GM12878 (cell line): ENCODE results near the gene UHRF1. TPM values are rescaled to one million over a fixed set of nuclear protein-coding genes. Genes with fewer than 3 reads are reported as not detected.
A peak's percentile ranks its signal among the peaks of the same experiment; 100 is the strongest.

Source experiments
- ATAC-seq: fragments of 200-7000 bp; cut with Tn5 transposase; 3 replicates; pipeline ENCODE4 v1.9.1; 2020; ENCODE audit warnings: mild to moderate bottlenecking, moderate library complexity
- BruUV-seq: library from RNA; stranded (reverse); fragments of 400-500 nt; replicated peaks from 2 replicates; lab custom pipeline; 2021; lab: Mats Ljungman, UMichigan
- CTCF ChIA-PET: fragments of 300-600 bp; sonication (Branson Sonifier 250); formaldehyde crosslinking; extraction: SDS; loops from one replicate; lab custom pipeline; 2021; ENCODE audit warnings: inconsistent platforms; lab: Yijun Ruan, JAX
- POLR2A ChIA-PET: fragments of 350-600 bp; formaldehyde crosslinking; extraction: SDS; loops from one replicate; lab custom pipeline; 2021; ENCODE audit warnings: inconsistent platforms; lab: Charles Lee
- RAD21 ChIA-PET: fragments of 300-600 bp; sonication (Branson Sonifier 250); formaldehyde crosslinking; loops from one replicate; lab custom pipeline; 2023; ENCODE audit warnings: antibody characterized with exemption; ENCODE audit not compliant: unreplicated experiment; lab: Charles Lee
- SMC1A ChIA-PET: fragments of 300-600 bp; sonication (Branson Sonifier 250); formaldehyde crosslinking; loops from one replicate; lab custom pipeline; 2023; ENCODE audit not compliant: unreplicated experiment, uncharacterized antibody; lab: Charles Lee
- DNase-seq: peaks from one replicate; pipeline ENCODE4 v3.0.0-alpha.2; 2011; ENCODE audit warnings: low read depth, low spot score
- FAIRE-seq: peaks from 3 replicates; lab custom pipeline; 2011; peaks lifted over from hg19 to GRCh38; lab: Jason Lieb, UNC
- H2AFZ ChIP-seq: 2 replicates; pipeline ENCODE4 v1.6.0; 2011; ENCODE audit warnings: low read depth, low read length, control low read depth; ENCODE audit not compliant: control insufficient read depth
- H3K27ac ChIP-seq: 2 replicates; pipeline ENCODE4 v1.5.1; 2011; ENCODE audit warnings: control low read depth; ENCODE audit not compliant: control insufficient read depth, insufficient read depth
- H3K27me3 ChIP-seq, 2 experiments: replicated peaks in 1 of 2; 2 replicates each; pipeline versions ENCODE4 v1.6.0 to v1.6.1; 2011; ENCODE audit warnings: low read length in 1 of 2; ENCODE audit not compliant: control insufficient read depth in 2 of 2, insufficient read depth in 2 of 2
- H3K36me3 ChIP-seq, 2 experiments: 2 replicates each; pipeline ENCODE4 v1.5.1; 2011; ENCODE audit warnings: low read length in 1 of 2; ENCODE audit not compliant: control insufficient read depth in 2 of 2, insufficient read depth in 2 of 2
- H3K4me1 ChIP-seq: 2 replicates; pipeline ENCODE4 v1.6.1; 2011; ENCODE audit warnings: mild to moderate bottlenecking, low read length, moderate library complexity, mixed read lengths; ENCODE audit not compliant: control insufficient read depth, insufficient read depth
- H3K4me2 ChIP-seq: 2 replicates; pipeline ENCODE4 v1.6.0; 2011; ENCODE audit warnings: control low read depth; ENCODE audit not compliant: control insufficient read depth, insufficient read depth
- H3K4me3 ChIP-seq: fragments of 200-600 bp; sonication (generic); 2 replicates; pipeline ENCODE4 v1.5.1; 2016
- H3K79me2 ChIP-seq: 2 replicates; pipeline ENCODE4 v1.6.0; 2011; ENCODE audit warnings: low read length; ENCODE audit not compliant: control insufficient read depth, insufficient read depth
- H3K9ac ChIP-seq: 2 replicates; pipeline ENCODE4 v1.8.0; 2011; ENCODE audit warnings: low read length, control low read depth, mixed read lengths; ENCODE audit not compliant: control insufficient read depth, insufficient read depth
- H3K9me3 ChIP-seq: replicated peaks from 3 replicates; pipeline ENCODE4 v1.5.1; 2011; ENCODE audit warnings: mild to moderate bottlenecking, low read length; ENCODE audit not compliant: control insufficient read depth, insufficient read depth
- H4K20me1 ChIP-seq: 2 replicates; pipeline ENCODE4 v1.6.0; 2011; ENCODE audit not compliant: control insufficient read depth, insufficient read depth
- BACH1 ChIP-seq: fragments of 450-650 bp; IDR thresholded peaks from 2 replicates; pipeline ENCODE4 v1.6.1; 2017; ENCODE audit warnings: mild to moderate bottlenecking, borderline replicate concordance
- BMI1 ChIP-seq: fragments of 450-650 bp; IDR thresholded peaks from 2 replicates; pipeline ENCODE4 v1.6.1; 2016; ENCODE audit warnings: mild to moderate bottlenecking, moderate library complexity, borderline replicate concordance
- CHD4 ChIP-seq: fragments of 200-600 bp; sonication (generic); IDR thresholded peaks from 2 replicates; pipeline ENCODE4 v1.6.1; 2016; ENCODE audit warnings: mild to moderate bottlenecking
- ETV6 ChIP-seq, 2 experiments: fragments of 450-650 bp in 1 of 2; IDR thresholded peaks in 1 of 2; conservative IDR thresholded peaks in 1 of 2; 2 replicates each; pipeline ENCODE4 v1.6.1; 2014; ENCODE audit warnings: antibody characterized with exemption in 1 of 2, borderline replicate concordance in 1 of 2, low read depth in 1 of 2, mild to moderate bottlenecking in 1 of 2, moderate library complexity in 1 of 2
- IKZF1 ChIP-seq: fragments of 450-650 bp; conservative IDR thresholded peaks from 2 replicates; pipeline ENCODE4 v1.6.1; 2017; ENCODE audit warnings: antibody characterized with exemption, mild to moderate bottlenecking
- IRF3 ChIP-seq: fragments of 450-650 bp; IDR thresholded peaks from 2 replicates; pipeline ENCODE4 v1.6.1; 2014; ENCODE audit warnings: mild to moderate bottlenecking
- IRF4 ChIP-seq: IDR thresholded peaks from 2 replicates; pipeline ENCODE4 v1.6.1; 2011; ENCODE audit warnings: low read depth, low read length
- KAT2A ChIP-seq: conservative IDR thresholded peaks from 2 replicates; pipeline ENCODE4 v1.6.1; 2011; ENCODE audit warnings: low read depth, low read length; ENCODE audit not compliant: control insufficient read depth
- NFIC ChIP-seq: IDR thresholded peaks from 2 replicates; pipeline ENCODE4 v1.6.1; 2012; ENCODE audit warnings: low read depth, mild to moderate bottlenecking, inconsistent platforms, low read length, moderate library complexity
- RB1 ChIP-seq: fragments of 450-650 bp; formaldehyde crosslinking; IDR thresholded peaks from 2 replicates; pipeline ENCODE4 v1.6.1; 2017; ENCODE audit warnings: mild to moderate bottlenecking, borderline replicate concordance
- SRF ChIP-seq, 2 experiments: IDR thresholded peaks; 2 replicates each; pipeline ENCODE4 v1.6.1; 2011; ENCODE audit warnings: low read depth in 2 of 2, low read length in 2 of 2, mild to moderate bottlenecking in 1 of 2, moderate library complexity in 1 of 2
- STAT1 ChIP-seq: fragments of 450-650 bp; conservative IDR thresholded peaks from 2 replicates; pipeline ENCODE4 v1.6.1; 2014; ENCODE audit warnings: antibody characterized with exemption, mild to moderate bottlenecking
- TBL1XR1 ChIP-seq: IDR thresholded peaks from 2 replicates; pipeline ENCODE4 v1.6.1; 2012; ENCODE audit warnings: low read depth, low read length, improper control_type of control experiment
- TCF12 ChIP-seq: IDR thresholded peaks from 2 replicates; pipeline ENCODE4 v1.6.1; 2011; ENCODE audit warnings: low read depth, mild to moderate bottlenecking, low read length
- TCF3 ChIP-seq: IDR thresholded peaks from 2 replicates; pipeline ENCODE4 v1.6.1; 2012; ENCODE audit warnings: low read depth, mild to moderate bottlenecking, low read length, borderline replicate concordance; ENCODE audit not compliant: insufficient read depth
- USF1 ChIP-seq: IDR thresholded peaks from 2 replicates; pipeline ENCODE4 v1.6.1; 2011; ENCODE audit warnings: borderline replicate concordance, low read depth, mild to moderate bottlenecking, moderate library complexity, mixed read lengths, low read length; ENCODE audit not compliant: insufficient read depth; ENCODE audit errors: extremely low read length
- WGBS: methylation state at CpG from one replicate; pipeline ENCODE4 v1.1.6; 2016; ENCODE audit warnings: low lambda C conversion rate; ENCODE audit not compliant: insufficient replicate concordance, insufficient coverage; ENCODE audit errors: missing lambda C conversion rate; 5-methylcytosine and 5-hydroxymethylcytosine counted together
- in situ Hi-C: fragments of 300-500 bp; cut with MboI; formaldehyde crosslinking; loops from 9 replicates; pipeline ENCODE4 v1.14.3; 2018; ENCODE audit warnings: mixed read lengths
- intact Hi-C: fragments of 100-400 bp; cut with micrococcal nuclease; formaldehyde crosslinking; loops from one replicate; pipeline ENCODE4 v1.14.2; 2022; ENCODE audit not compliant: unreplicated experiment
- polyA plus RNA-seq, 11 experiments: library from polyadenylated mRNA; depleted of rRNA in 4 of 11; unstranded in 6 of 11; stranded (reverse) in 5 of 11; fragments of >200 nt; fragmentation: Nextera tagmentation in 4 of 11; fragmentation: Illumina TruSeq in 1 of 11; extraction: Ambion mirVana in 4 of 11; extraction: Trizol in 1 of 11; gene quantifications; 1 replicate in 1 of 11; 2 replicates in 10 of 11; pipeline versions ENCODE4 v1.2.1 to v1.2.3, GENCODE V29; 2011 to 2016; ENCODE audit warnings: inconsistent platforms in 2 of 11, missing spikeins in 2 of 11, low read depth in 1 of 11
- total RNA-seq, 4 experiments: library from RNA; depleted of rRNA in 3 of 4; stranded (reverse); fragments of >200 nt in 3 of 4; fragmentation: Illumina TruSeq in 1 of 4; extraction: Trizol in 1 of 4; gene quantifications; 2 replicates each; pipeline versions ENCODE4 v1.2.1 to v1.2.3, GENCODE V29; 2013 to 2021
- TF ChIP-seq, protein P1 (sequence below): fragments of 450-650 bp; IDR thresholded peaks from 2 replicates; pipeline ENCODE4 v1.6.1; 2017; ENCODE audit warnings: mild to moderate bottlenecking
- TF ChIP-seq, protein P2 (sequence below): IDR thresholded peaks from 2 replicates; pipeline ENCODE4 v1.6.1; 2012; ENCODE audit warnings: low read depth, low read length, improper control_type of control experiment

The UHRF1 gene
- total and polyA plus RNA-seq, 10 of the 15 experiments (the other 5 are each of a cell fraction or from before 2014, with no cell fraction given), result 13.0 to 109 (median 37.7) TPM

GRCh38 chr19:4867534-4868285, 41.6 kb upstream of the UHRF1 start, which contains the start of gene PLIN3:
TSS of gene PLIN3 (minus strand) at chr19:4867667. CDS start at chr19:4861394, 6,273 bp downstream.
- H3K4me3 ChIP-seq, result peak within 1 kb of the TSS; percentile 98
- peak within 1 kb of the TSS; percentile 80 for H2AFZ ChIP-seq
- ATAC-seq, result peak; percentile 86
- ChIA-PET CTCF (interaction anchor here (1.1 to 11.0 kb wide), 11 partner anchors 16 to 164 kb away, joined by 3 to 171 read pairs (median 4); partner anchors contain the start of gene FEM1A), POLR2A (interaction anchor here (0.6 to 3.3 kb wide), 10 partner anchors 13 to 701 kb away, joined by 3 to 19 read pairs (median 4); partner anchors contain the start of genes ARRDC5, KDM4B and TICAM1), SMC1A (interaction anchor here (0.9 to 6.7 kb wide), 8 partner anchors 13 to 95 kb away, joined by 3 to 35 read pairs (median 8); no protein-coding TSS in a partner anchor), RAD21 (interaction anchor here (0.6 to 8.5 kb wide), 9 partner anchors 23 to 1814 kb away, joined by 3 to 79 read pairs (median 3); partner anchors contain the start of genes KDM4B and TICAM1)
- H4K20me1 ChIP-seq, result no peaks in the 10 kb centered on the region
- H3K4me1 ChIP-seq, result peaks cover 15% of the 10 kb centered on the region
- no peaks in the 10 kb centered on the region for H3K9me3 ChIP-seq
- H3K36me3 ChIP-seq, result no peaks in the 10 kb centered on the region; a peak in 2 of 4 replicates
- in situ Hi-C loops (no loop called here), intact Hi-C loops (loop anchor here (10.0 kb wide), 1 partner anchor 97 kb away; the partner anchor contains the start of gene KDM4B)
- no peaks in the 10 kb centered on the region for H3K27me3 ChIP-seq
- FAIRE-seq, result no peak
- peak within 1 kb of the TSS; percentile 89 for H3K9ac ChIP-seq
- under 1% methylated on average over 13 of the region's 46 CpGs for WGBS
- peak within 1 kb of the TSS; percentile 85 for H3K27ac ChIP-seq
- peak within 1 kb of the TSS; percentile 96 for H3K4me2 ChIP-seq
- peak; percentile 65 for DNase-seq
- peaks cover 17% of the 10 kb centered on the region for H3K79me2 ChIP-seq
- BruUV-seq, result no TSS peak
- TF ChIP-seq, protein P1, sequence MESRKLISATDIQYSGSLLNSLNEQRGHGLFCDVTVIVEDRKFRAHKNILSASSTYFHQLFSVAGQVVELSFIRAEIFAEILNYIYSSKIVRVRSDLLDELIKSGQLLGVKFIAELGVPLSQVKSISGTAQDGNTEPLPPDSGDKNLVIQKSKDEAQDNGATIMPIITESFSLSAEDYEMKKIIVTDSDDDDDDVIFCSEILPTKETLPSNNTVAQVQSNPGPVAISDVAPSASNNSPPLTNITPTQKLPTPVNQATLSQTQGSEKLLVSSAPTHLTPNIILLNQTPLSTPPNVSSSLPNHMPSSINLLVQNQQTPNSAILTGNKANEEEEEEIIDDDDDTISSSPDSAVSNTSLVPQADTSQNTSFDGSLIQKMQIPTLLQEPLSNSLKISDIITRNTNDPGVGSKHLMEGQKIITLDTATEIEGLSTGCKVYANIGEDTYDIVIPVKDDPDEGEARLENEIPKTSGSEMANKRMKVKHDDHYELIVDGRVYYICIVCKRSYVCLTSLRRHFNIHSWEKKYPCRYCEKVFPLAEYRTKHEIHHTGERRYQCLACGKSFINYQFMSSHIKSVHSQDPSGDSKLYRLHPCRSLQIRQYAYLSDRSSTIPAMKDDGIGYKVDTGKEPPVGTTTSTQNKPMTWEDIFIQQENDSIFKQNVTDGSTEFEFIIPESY, result no peak
- TF ChIP-seq RB1, result no peak
- no peak for TF ChIP-seq BMI1
- 0 out of 4 replicates have a peak, but pooled peaks of 1 of the 2 experiments have one; percentile 14 for TF ChIP-seq SRF (IDR thresholded peaks at IDR 0.05; ENCODE audit: low read depth in 2 of 2, low read length in 2 of 2)
- TF ChIP-seq TCF3, result no peak
- no peak for TF ChIP-seq BACH1
- no peak for TF ChIP-seq USF1
- 0 out of 2 replicates have a peak, but pooled peaks have one; percentile 39 for TF ChIP-seq STAT1
- no peak for TF ChIP-seq CHD4
- no peak for TF ChIP-seq TBL1XR1
- 0 out of 2 replicates have a peak, but pooled peaks have one; percentile 46 for TF ChIP-seq IRF3
- TF ChIP-seq, protein P2, sequence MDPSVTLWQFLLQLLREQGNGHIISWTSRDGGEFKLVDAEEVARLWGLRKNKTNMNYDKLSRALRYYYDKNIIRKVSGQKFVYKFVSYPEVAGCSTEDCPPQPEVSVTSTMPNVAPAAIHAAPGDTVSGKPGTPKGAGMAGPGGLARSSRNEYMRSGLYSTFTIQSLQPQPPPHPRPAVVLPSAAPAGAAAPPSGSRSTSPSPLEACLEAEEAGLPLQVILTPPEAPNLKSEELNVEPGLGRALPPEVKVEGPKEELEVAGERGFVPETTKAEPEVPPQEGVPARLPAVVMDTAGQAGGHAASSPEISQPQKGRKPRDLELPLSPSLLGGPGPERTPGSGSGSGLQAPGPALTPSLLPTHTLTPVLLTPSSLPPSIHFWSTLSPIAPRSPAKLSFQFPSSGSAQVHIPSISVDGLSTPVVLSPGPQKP, result no peak
- peak; percentile 47 for TF ChIP-seq IKZF1
- TF ChIP-seq TCF12, result no peak
- no peak for TF ChIP-seq NFIC
- TF ChIP-seq ETV6 (conservative IDR thresholded peaks at IDR 0.05 in 1 of 2, IDR thresholded peaks at IDR 0.05 in 1 of 2; ENCODE audit: borderline replicate concordance in 1 of 2, low read depth in 1 of 2), result no peak
- TF ChIP-seq KAT2A, result no peak
- TF ChIP-seq IRF4, result no peak
